ENCODE results near the gene DAPP1. TPM values are rescaled to one million over a fixed set of nuclear protein-coding genes. Genes with fewer than 3 reads are reported as not detected.

The DAPP1 gene
- total and polyA plus RNA-seq, 2 donors from 2014 or later: 0.34 to 10.1 TPM

DNA sequence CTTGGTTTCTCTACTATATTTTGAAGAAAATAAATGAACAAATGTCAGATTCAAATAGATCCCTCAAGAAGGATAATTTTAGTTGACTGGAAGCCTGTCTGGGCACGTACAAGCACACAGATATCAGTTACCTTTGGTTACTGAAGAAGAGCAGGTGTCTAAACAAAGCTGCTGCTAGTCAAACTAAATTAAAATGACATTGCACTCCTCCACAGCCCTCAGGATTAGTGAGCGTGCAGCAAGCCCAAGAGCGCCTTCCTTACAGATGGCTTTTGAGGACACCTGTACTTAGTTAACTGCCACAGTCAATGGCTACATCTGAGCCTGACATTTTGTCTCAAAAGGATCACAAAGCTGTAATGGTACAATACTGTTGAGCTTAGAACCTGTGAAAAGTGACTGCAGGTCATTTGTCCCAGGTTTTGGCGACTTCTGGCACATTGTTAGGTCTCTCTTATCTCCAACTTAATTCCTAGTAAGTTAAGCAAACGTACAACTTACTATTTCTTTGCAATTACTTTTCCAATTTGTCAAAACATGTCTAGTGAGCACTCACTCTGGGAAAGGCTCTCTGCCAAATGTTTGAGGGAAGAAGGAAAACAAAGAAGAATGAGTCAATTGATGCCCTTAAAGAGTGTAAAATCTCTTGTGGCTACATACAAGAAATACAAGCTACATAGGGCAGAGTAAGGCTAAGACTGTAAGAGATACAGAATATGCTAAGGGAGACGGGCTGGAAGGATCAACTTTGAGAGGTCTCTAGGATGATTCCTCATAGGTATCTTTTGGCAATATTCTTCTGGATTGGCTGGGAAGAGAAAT is 25.6 kb upstream of the DAPP1 start:
- FAIRE-seq (no peak), DNase-seq (peak in 4 of 5 donors; percentile 46 to 79 (median 60))
- intact Hi-C loops (cut with DNase I): no loop called here
- TF ChIP-seq, protein P1, sequence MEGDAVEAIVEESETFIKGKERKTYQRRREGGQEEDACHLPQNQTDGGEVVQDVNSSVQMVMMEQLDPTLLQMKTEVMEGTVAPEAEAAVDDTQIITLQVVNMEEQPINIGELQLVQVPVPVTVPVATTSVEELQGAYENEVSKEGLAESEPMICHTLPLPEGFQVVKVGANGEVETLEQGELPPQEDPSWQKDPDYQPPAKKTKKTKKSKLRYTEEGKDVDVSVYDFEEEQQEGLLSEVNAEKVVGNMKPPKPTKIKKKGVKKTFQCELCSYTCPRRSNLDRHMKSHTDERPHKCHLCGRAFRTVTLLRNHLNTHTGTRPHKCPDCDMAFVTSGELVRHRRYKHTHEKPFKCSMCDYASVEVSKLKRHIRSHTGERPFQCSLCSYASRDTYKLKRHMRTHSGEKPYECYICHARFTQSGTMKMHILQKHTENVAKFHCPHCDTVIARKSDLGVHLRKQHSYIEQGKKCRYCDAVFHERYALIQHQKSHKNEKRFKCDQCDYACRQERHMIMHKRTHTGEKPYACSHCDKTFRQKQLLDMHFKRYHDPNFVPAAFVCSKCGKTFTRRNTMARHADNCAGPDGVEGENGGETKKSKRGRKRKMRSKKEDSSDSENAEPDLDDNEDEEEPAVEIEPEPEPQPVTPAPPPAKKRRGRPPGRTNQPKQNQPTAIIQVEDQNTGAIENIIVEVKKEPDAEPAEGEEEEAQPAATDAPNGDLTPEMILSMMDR (IDR thresholded peaks at IDR 0.05; ENCODE audit: borderline replicate concordance, extremely low read depth, insufficient read depth): no peak
- Histone ChIP-seq H3K9ac (ENCODE audit: low read length in 3 of 3) (no peak overlapping the region), H3K4me3 (ENCODE audit: low read length in 3 of 3) (no peak overlapping the region), H3K9me3 (ENCODE audit: control insufficient read depth in 2 of 3, insufficient read depth in 1 of 3, low read length in 3 of 3) (no peaks in the 10 kb centered on the region), H3K36me3 (ENCODE audit: control insufficient read depth in 2 of 3, insufficient read depth in 3 of 3, low read length in 3 of 3) (no peaks in the 10 kb centered on the region), H3K27ac (ENCODE audit: low read depth in 2 of 2, low read length in 2 of 2) (no peak overlapping the region), H3K27me3 (ENCODE audit: control insufficient read depth, insufficient read depth, low read length) (no peaks in the 10 kb centered on the region), H3K4me1 (ENCODE audit: control insufficient read depth in 2 of 3, insufficient read depth in 2 of 3, low read depth in 1 of 3, low read length in 3 of 3) (no peaks in the 10 kb centered on the region)

DNA sequence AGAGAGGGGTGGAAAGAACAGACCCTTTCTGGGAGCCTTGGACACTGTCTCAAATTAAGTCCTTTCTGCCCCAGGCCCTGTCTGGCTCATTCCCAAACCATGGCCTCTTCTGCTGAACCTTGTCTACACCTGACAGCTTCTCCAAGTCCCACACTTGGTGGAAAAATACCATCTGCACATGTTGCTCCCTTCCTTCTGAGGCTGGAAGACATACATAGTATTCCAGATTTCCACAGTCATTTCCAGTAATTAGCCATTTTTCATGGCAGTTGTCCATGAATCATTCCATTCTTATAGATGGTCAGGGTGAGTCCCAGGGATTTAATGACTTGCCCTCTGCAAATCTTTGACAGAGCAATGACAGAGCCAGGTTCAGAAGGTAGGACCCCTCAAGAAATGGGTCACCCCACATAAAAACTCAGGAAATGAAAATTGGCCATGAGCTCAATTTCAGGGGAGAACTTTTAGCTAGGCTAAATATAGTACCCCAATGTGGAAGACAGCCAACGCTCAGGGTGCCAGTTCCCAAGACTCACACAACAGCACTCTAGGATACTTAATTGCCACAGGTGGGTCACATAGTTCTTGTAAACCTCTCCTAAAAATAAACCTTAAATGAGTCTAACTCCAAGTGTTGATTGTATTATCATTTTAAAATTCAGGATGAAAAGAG is 16.2 kb upstream of the DAPP1 start:
- Histone ChIP-seq H3K9ac (ENCODE audit: low read length in 3 of 3) (no peak overlapping the region), H3K36me3 (ENCODE audit: control insufficient read depth in 2 of 3, insufficient read depth in 3 of 3, low read length in 3 of 3) (no peaks in the 10 kb centered on the region), H3K9me3 (ENCODE audit: control insufficient read depth in 2 of 3, insufficient read depth in 1 of 3, low read length in 3 of 3) (no peaks in the 10 kb centered on the region), H3K27ac (ENCODE audit: low read depth in 2 of 2, low read length in 2 of 2) (no peak overlapping the region), H3K27me3 (ENCODE audit: control insufficient read depth, insufficient read depth, low read length) (no peaks in the 10 kb centered on the region), H3K4me3 (ENCODE audit: low read length in 3 of 3) (no peak overlapping the region), H3K4me1 (ENCODE audit: control insufficient read depth in 2 of 3, insufficient read depth in 2 of 3, low read depth in 1 of 3, low read length in 3 of 3) (peaks cover 0 to 3% (median 0%) of the 10 kb centered on the region in 3 donors)
- DNase-seq (no peak), FAIRE-seq (no peak)
- intact Hi-C loops (cut with DNase I): no loop called here
- TF ChIP-seq, protein P1 (IDR thresholded peaks at IDR 0.05; ENCODE audit: borderline replicate concordance, extremely low read depth, insufficient read depth): no peak

DNA sequence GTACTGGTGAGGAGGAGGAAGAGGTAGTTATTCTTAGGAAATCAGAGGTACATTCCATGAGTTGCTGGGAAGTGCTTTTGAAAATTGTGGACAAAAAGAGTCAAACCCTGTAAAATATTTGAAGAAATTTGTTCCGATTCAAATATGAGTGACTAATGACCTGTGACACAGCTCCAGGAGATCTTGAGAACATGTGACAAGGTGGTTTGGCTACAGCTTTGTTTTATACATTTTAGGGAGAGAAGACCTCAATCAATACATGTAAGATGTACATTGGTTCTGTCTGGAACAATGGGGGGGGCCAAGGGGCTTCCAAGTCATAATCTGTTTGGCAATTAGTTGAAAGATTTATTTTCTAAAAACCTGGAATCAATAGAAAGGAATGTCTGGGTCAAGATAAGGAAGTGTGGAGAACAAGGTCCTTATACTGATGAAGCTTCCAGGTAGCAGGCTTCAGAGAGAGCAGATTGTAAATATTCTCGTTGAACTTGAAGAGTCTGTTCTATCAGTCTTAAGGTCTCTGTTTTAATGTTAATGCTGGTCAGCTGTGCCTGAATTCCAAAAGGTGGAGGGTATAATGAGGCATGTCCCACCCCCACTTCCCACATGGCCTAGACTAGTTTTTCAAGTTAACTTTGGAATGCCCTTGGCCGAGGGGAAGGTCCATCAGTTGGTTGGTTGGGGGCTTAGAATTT is 15.5 kb upstream of the DAPP1 start:
- Histone ChIP-seq H3K27me3 (ENCODE audit: control insufficient read depth, insufficient read depth, low read length) (no peaks in the 10 kb centered on the region), H3K4me3 (ENCODE audit: low read length in 3 of 3) (no peak overlapping the region), H3K36me3 (ENCODE audit: control insufficient read depth in 2 of 3, insufficient read depth in 3 of 3, low read length in 3 of 3) (no peaks in the 10 kb centered on the region), H3K27ac (ENCODE audit: low read depth in 2 of 2, low read length in 2 of 2) (no peak overlapping the region), H3K4me1 (ENCODE audit: control insufficient read depth in 2 of 3, insufficient read depth in 2 of 3, low read depth in 1 of 3, low read length in 3 of 3) (peaks cover 0 to 3% (median 0%) of the 10 kb centered on the region in 3 donors), H3K9me3 (ENCODE audit: control insufficient read depth in 2 of 3, insufficient read depth in 1 of 3, low read length in 3 of 3) (no peaks in the 10 kb centered on the region), H3K9ac (ENCODE audit: low read length in 3 of 3) (no peak overlapping the region)
- TF ChIP-seq, protein P1 (IDR thresholded peaks at IDR 0.05; ENCODE audit: borderline replicate concordance, extremely low read depth, insufficient read depth): no peak
- intact Hi-C loops (cut with DNase I): no loop called here
- DNase-seq: no peak
- FAIRE-seq: no peak
